Karpas-422 (cell line): Measurements from ENCODE around the gene ESD. TPM values are rescaled to one million over a fixed set of nuclear protein-coding genes. Genes with fewer than 3 reads are reported as not detected.

Experiments
- DNase-seq: peaks from one replicate; pipeline ENCODE4 v3.0.0-alpha.2; 2015
- H2AFZ ChIP-seq: fragments of 200-600 bp; sonication (generic); 2 replicates; pipeline ENCODE4 v1.6.1; 2014; ENCODE audit warnings: antibody characterized with exemption, low read length, mixed read lengths
- H3K27ac ChIP-seq: fragments of 200-600 bp; sonication (generic); 2 replicates; pipeline ENCODE4 v1.5.1; 2014; ENCODE audit warnings: mild to moderate bottlenecking, low read length, moderate library complexity
- H3K27me3 ChIP-seq: fragments of 200-600 bp; sonication (generic); 2 replicates; pipeline ENCODE4 v1.6.1; 2014; ENCODE audit warnings: low read length, mixed read lengths
- H3K36me3 ChIP-seq: fragments of 200-600 bp; sonication (generic); 2 replicates; pipeline ENCODE4 v1.6.1; 2014; ENCODE audit warnings: low read length, mixed read lengths; ENCODE audit not compliant: insufficient read depth
- H3K4me1 ChIP-seq: fragments of 200-600 bp; sonication (generic); 2 replicates; pipeline ENCODE4 v1.6.1; 2014; ENCODE audit warnings: mild to moderate bottlenecking, low read length, mixed read lengths
- H3K4me2 ChIP-seq: fragments of 200-600 bp; sonication (generic); 2 replicates; pipeline ENCODE4 v1.6.1; 2014; ENCODE audit warnings: low read length, low read depth, mild to moderate bottlenecking; ENCODE audit not compliant: poor library complexity, severe bottlenecking
- H3K4me3 ChIP-seq: fragments of 200-600 bp; sonication (generic); 2 replicates; pipeline ENCODE4 v1.5.1; 2014; ENCODE audit warnings: mild to moderate bottlenecking, antibody characterized with exemption, low read length, mixed read lengths
- H3K79me2 ChIP-seq: fragments of 200-600 bp; sonication (generic); 2 replicates; pipeline ENCODE4 v1.6.1; 2014; ENCODE audit warnings: mild to moderate bottlenecking, low read length, mixed read lengths
- H3K9ac ChIP-seq: fragments of 200-600 bp; sonication (generic); 2 replicates; pipeline ENCODE4 v1.6.0; 2014; ENCODE audit warnings: low read length
- H3K9me2 ChIP-seq: fragments of 200-600 bp; sonication (generic), shearing (Covaris generic); replicated peaks from 2 replicates; pipeline ENCODE4 v1.6.0; 2014; ENCODE audit warnings: mild to moderate bottlenecking, low read length, moderate library complexity; ENCODE audit not compliant: insufficient read depth
- H3K9me3 ChIP-seq: fragments of 300-700, 200-600 bp; sonication (generic); 2 replicates; pipeline ENCODE4 v1.6.1; 2014; ENCODE audit warnings: low read length, mixed read lengths
- H4K20me1 ChIP-seq: fragments of 200-600 bp; sonication (generic); 2 replicates; pipeline ENCODE4 v1.6.1; 2014; ENCODE audit warnings: mild to moderate bottlenecking, antibody characterized with exemption, low read length, low read depth; ENCODE audit not compliant: insufficient read depth
- total RNA-seq: library from RNA; depleted of rRNA; stranded (reverse); fragments of >200 nt; shearing (Covaris generic); gene quantifications from 2 replicates; pipeline ENCODE4 v1.2.3, GENCODE V29; 2014; ENCODE audit warnings: low replicate concordance

ESD gene
- total RNA-seq, 1 experiment from 2014 or later, result 239 TPM

GRCh38 chr13:46738766-46739165 is 58.2 kb downstream of the ESD start:
- Histone ChIP-seq H3K27ac (no peak overlapping the region), H2AFZ (no peak overlapping the region), H3K9ac (no peak overlapping the region), H3K4me3 (no peak overlapping the region), H3K27me3 (no peaks in the 10 kb centered on the region), H3K4me1 (peaks cover 5% of the 10 kb centered on the region), H3K36me3 (no peaks in the 10 kb centered on the region), H3K4me2 (no peak overlapping the region), H3K9me2 (no peaks in the 10 kb centered on the region), H3K9me3 (no peaks in the 10 kb centered on the region), H4K20me1 (no peaks in the 10 kb centered on the region), H3K79me2 (no peaks in the 10 kb centered on the region)
- no peak for DNase-seq

- no peak overlapping the region for H3K9ac ChIP-seq
- H3K9me2 ChIP-seq, result no peaks in the 10 kb centered on the region
- H3K4me3 ChIP-seq, result no peak overlapping the region
- no peak overlapping the region for H3K27ac ChIP-seq
- no peaks in the 10 kb centered on the region for H3K27me3 ChIP-seq
- H3K4me2 ChIP-seq, result no peak overlapping the region
- no peaks in the 10 kb centered on the region for H4K20me1 ChIP-seq
- H2AFZ ChIP-seq, result no peak overlapping the region
- H3K4me1 ChIP-seq, result peaks cover 5% of the 10 kb centered on the region
- no peak for DNase-seq
- no peaks in the 10 kb centered on the region for H3K79me2 ChIP-seq
- H3K9me3 ChIP-seq, result no peaks in the 10 kb centered on the region
- H3K36me3 ChIP-seq, result no peaks in the 10 kb centered on the region
Measured at GRCh38 chr13:46738055-46738454, 58.9 kb downstream of the ESD start.

- Histone ChIP-seq H3K4me1 (peaks cover 5% of the 10 kb centered on the region), H3K9me3 (no peaks in the 10 kb centered on the region), H3K36me3 (no peaks in the 10 kb centered on the region), H3K27ac (no peak overlapping the region), H3K4me2 (no peak overlapping the region), H3K9ac (no peak overlapping the region), H3K9me2 (no peaks in the 10 kb centered on the region), H3K79me2 (no peaks in the 10 kb centered on the region), H3K27me3 (no peaks in the 10 kb centered on the region), H3K4me3 (no peak overlapping the region), H4K20me1 (no peaks in the 10 kb centered on the region), H2AFZ (no peak overlapping the region)
- no peak for DNase-seq
Measured at GRCh38 chr13:46736541-46737310, 60.2 kb downstream of the ESD start.

- DNase-seq, result no peak
- no peak overlapping the region for H2AFZ ChIP-seq
- H3K27me3 ChIP-seq, result no peaks in the 10 kb centered on the region
- H4K20me1 ChIP-seq, result no peaks in the 10 kb centered on the region
- H3K9me3 ChIP-seq, result no peaks in the 10 kb centered on the region
- peaks cover 5% of the 10 kb centered on the region for H3K4me1 ChIP-seq
- H3K4me2 ChIP-seq, result no peak overlapping the region
- H3K36me3 ChIP-seq, result no peaks in the 10 kb centered on the region
- H3K9me2 ChIP-seq, result no peaks in the 10 kb centered on the region
- H3K79me2 ChIP-seq, result no peaks in the 10 kb centered on the region
- no peak overlapping the region for H3K27ac ChIP-seq
- H3K9ac ChIP-seq, result no peak overlapping the region
- no peak overlapping the region for H3K4me3 ChIP-seq
Measured at GRCh38 chr13:46735425-46735824, 61.5 kb downstream of the ESD start.

GRCh38 chr13:46731535-46731934 is 65.4 kb downstream of the ESD start:
- Histone ChIP-seq H3K36me3 (no peaks in the 10 kb centered on the region), H4K20me1 (no peaks in the 10 kb centered on the region), H3K4me2 (no peak overlapping the region), H3K27ac (no peak overlapping the region), H3K4me3 (no peak overlapping the region), H3K4me1 (peaks cover 3% of the 10 kb centered on the region), H2AFZ (no peak overlapping the region), H3K79me2 (no peaks in the 10 kb centered on the region), H3K9me3 (no peaks in the 10 kb centered on the region), H3K9ac (no peak overlapping the region), H3K27me3 (no peaks in the 10 kb centered on the region), H3K9me2 (no peaks in the 10 kb centered on the region)
- no peak for DNase-seq

GRCh38 chr13:46728777-46729176 is 68.2 kb downstream of the ESD start:
- H3K9ac ChIP-seq, result no peak overlapping the region
- H3K36me3 ChIP-seq, result no peaks in the 10 kb centered on the region
- H3K9me2 ChIP-seq, result no peaks in the 10 kb centered on the region

GRCh38 chr13:46726347-46726746 is 70.6 kb downstream of the ESD start:
- Histone ChIP-seq H3K27ac (no peak overlapping the region), H3K4me3 (no peak overlapping the region), H3K9me2 (no peaks in the 10 kb centered on the region), H3K9me3 (no peaks in the 10 kb centered on the region), H2AFZ (no peak overlapping the region), H3K36me3 (no peaks in the 10 kb centered on the region), H3K27me3 (no peaks in the 10 kb centered on the region), H3K4me1 (no peaks in the 10 kb centered on the region), H3K4me2 (no peak overlapping the region), H3K9ac (no peak overlapping the region), H3K79me2 (no peaks in the 10 kb centered on the region), H4K20me1 (no peaks in the 10 kb centered on the region)
- DNase-seq, result no peak

More at GRCh38 chr13:46728777-46729176, 68.2 kb downstream of the ESD start:
- DNase-seq, result peak; percentile 66
- Histone ChIP-seq H2AFZ (no peak overlapping the region), H3K4me3 (no peak overlapping the region), H3K9me3 (no peaks in the 10 kb centered on the region), H3K4me1 (no peaks in the 10 kb centered on the region), H3K4me2 (no peak overlapping the region), H3K27me3 (no peaks in the 10 kb centered on the region), H3K27ac (no peak overlapping the region), H4K20me1 (no peaks in the 10 kb centered on the region), H3K79me2 (no peaks in the 10 kb centered on the region)
